ENCODE results near the gene NLGN1.

The NLGN1 gene

GRCh38 chr3:173709026-173709425 lies 311.5 kb downstream of the NLGN1 start:
- no peak for DNase-seq (ENCODE audit: low read depth in 2 of 2)

- DNase-seq (ENCODE audit: low read depth in 2 of 2), result no peak
These were observed 314.1 kb downstream of the NLGN1 start for GRCh38 chr3:173711619-173712018.

GRCh38 chr3:173719585-173719984 lies 322.0 kb downstream of the NLGN1 start:
- no peak for DNase-seq (ENCODE audit: low read depth in 2 of 2)

GRCh38 chr3:173725507-173725906 lies 328.0 kb downstream of the NLGN1 start:
- no peak for DNase-seq (ENCODE audit: low read depth in 2 of 2)

GRCh38 chr3:173730391-173730790 lies 332.8 kb downstream of the NLGN1 start:
- DNase-seq (ENCODE audit: low read depth in 2 of 2), result no peak

GRCh38 chr3:173732237-173732636 lies 334.7 kb downstream of the NLGN1 start:
- no peak for DNase-seq (ENCODE audit: low read depth in 2 of 2)

- DNase-seq (ENCODE audit: low read depth in 2 of 2), result no peak
These were observed 335.6 kb downstream of the NLGN1 start for GRCh38 chr3:173733029-173733652.

GRCh38 chr3:173734473-173734872 lies 336.9 kb downstream of the NLGN1 start:
- no peak for DNase-seq (ENCODE audit: low read depth in 2 of 2)

- DNase-seq (ENCODE audit: low read depth in 2 of 2), result no peak
These were observed 337.4 kb downstream of the NLGN1 start for GRCh38 chr3:173734895-173735294.

- DNase-seq (ENCODE audit: low read depth in 2 of 2), result no peak
These were observed 338.3 kb downstream of the NLGN1 start for GRCh38 chr3:173735841-173736240.

- DNase-seq (ENCODE audit: low read depth in 2 of 2), result no peak
These were observed 339.7 kb downstream of the NLGN1 start for GRCh38 chr3:173737167-173737808.

GRCh38 chr3:173739726-173740125 lies 342.2 kb downstream of the NLGN1 start:
- no peak for DNase-seq (ENCODE audit: low read depth in 2 of 2)

GRCh38 chr3:173742491-173742890 lies 344.9 kb downstream of the NLGN1 start:
- no peak for DNase-seq (ENCODE audit: low read depth in 2 of 2)

GRCh38 chr3:173743111-173743510 lies 345.6 kb downstream of the NLGN1 start:
- DNase-seq (ENCODE audit: low read depth in 2 of 2), result no peak

- no peak for DNase-seq (ENCODE audit: low read depth in 2 of 2)
These were observed 346.0 kb downstream of the NLGN1 start for GRCh38 chr3:173743516-173743915.

- no peak for DNase-seq (ENCODE audit: low read depth in 2 of 2)
These were observed 346.9 kb downstream of the NLGN1 start for GRCh38 chr3:173744479-173744878.

- DNase-seq (ENCODE audit: low read depth in 2 of 2), result no peak
These were observed 347.4 kb downstream of the NLGN1 start for GRCh38 chr3:173744895-173745294.

- no peak for DNase-seq (ENCODE audit: low read depth in 2 of 2)
These were observed 348.6 kb downstream of the NLGN1 start for GRCh38 chr3:173745952-173746682.

GRCh38 chr3:173747427-173747826 lies 349.9 kb downstream of the NLGN1 start:
- no peak for DNase-seq (ENCODE audit: low read depth in 2 of 2)

- DNase-seq (ENCODE audit: low read depth in 2 of 2), result no peak
These were observed 350.6 kb downstream of the NLGN1 start for GRCh38 chr3:173748105-173748504.

GRCh38 chr3:173750095-173750494 lies 352.6 kb downstream of the NLGN1 start:
- DNase-seq (ENCODE audit: low read depth in 2 of 2), result no peak

GRCh38 chr3:173750591-173750990 lies 353.0 kb downstream of the NLGN1 start:
- DNase-seq (ENCODE audit: low read depth in 2 of 2), result no peak

GRCh38 chr3:173753593-173753992 lies 356.0 kb downstream of the NLGN1 start:
- DNase-seq (ENCODE audit: low read depth in 2 of 2), result no peak

Measured in stimulated activated CD8-positive, alpha-beta memory T cell treated with anti-CD3 and anti-CD28 coated beads, Interleukin-15, amount 100 ng/mL, for 4 hours (primary cell).